ENCODE data around the gene CAPN2.
"Not testable (repeated sequence)": the region's sequence is repeated elsewhere in the genome, so short reads cannot be mapped to it uniquely, and the experiment has no call there.

CAPN2 gene

GRCh38 chr1:223739366-223740037 lies 27.2 kb downstream of the CAPN2 start:
- DNase-seq (ENCODE audit: low read depth) = no peak

- not testable (repeated sequence) for DNase-seq (ENCODE audit: low read depth)
Measured at GRCh38 chr1:223740038-223740736, 27.8 kb downstream of the CAPN2 start.

GRCh38 chr1:223741861-223742260 lies 29.5 kb downstream of the CAPN2 start:
- DNase-seq (ENCODE audit: low read depth) = no peak

GRCh38 chr1:223742856-223743517 lies 30.6 kb downstream of the CAPN2 start:
- no peak for DNase-seq (ENCODE audit: low read depth)

- no peak for DNase-seq (ENCODE audit: low read depth)
Measured at GRCh38 chr1:223745731-223746130, 33.4 kb downstream of the CAPN2 start.

- no peak for DNase-seq (ENCODE audit: low read depth)
Measured at GRCh38 chr1:223747838-223748335, 35.5 kb downstream of the CAPN2 start.

- no peak for DNase-seq (ENCODE audit: low read depth)
Measured at GRCh38 chr1:223748405-223748772, 36.0 kb downstream of the CAPN2 start.

- no peak for DNase-seq (ENCODE audit: low read depth)
Measured at GRCh38 chr1:223748773-223749733, 36.7 kb downstream of the CAPN2 start.

GRCh38 chr1:223750730-223751570 lies 38.6 kb downstream of the CAPN2 start:
- DNase-seq (ENCODE audit: low read depth) = no peak

- DNase-seq (ENCODE audit: low read depth) = no peak
Measured at GRCh38 chr1:223751696-223752095, 39.4 kb downstream of the CAPN2 start.

GRCh38 chr1:223752721-223753515 lies 40.6 kb downstream of the CAPN2 start:
- DNase-seq (ENCODE audit: low read depth) = no peak

- no peak for DNase-seq (ENCODE audit: low read depth)
Measured at GRCh38 chr1:223754681-223755431, 42.5 kb downstream of the CAPN2 start.

- DNase-seq (ENCODE audit: low read depth) = no peak
Measured at GRCh38 chr1:223755432-223755792, 43.1 kb downstream of the CAPN2 start.

- no peak for DNase-seq (ENCODE audit: low read depth)
Measured at GRCh38 chr1:223755992-223756775, 43.8 kb downstream of the CAPN2 start.

- no peak for DNase-seq (ENCODE audit: low read depth)
Measured at GRCh38 chr1:223756806-223757700, 44.7 kb downstream of the CAPN2 start.

GRCh38 chr1:223758734-223759133 lies 46.4 kb downstream of the CAPN2 start:
- no peak for DNase-seq (ENCODE audit: low read depth)

- no peak for DNase-seq (ENCODE audit: low read depth)
Measured at GRCh38 chr1:223759273-223759672, 46.9 kb downstream of the CAPN2 start.

- DNase-seq (ENCODE audit: low read depth) = no peak
Measured at GRCh38 chr1:223760833-223761232, 48.5 kb downstream of the CAPN2 start.

Data from HS-27A (cell line).